HG02610 (cell line): Measurements from ENCODE around the gene ZIC2.
"Not testable (repeated sequence)": the region's sequence is repeated elsewhere in the genome, so short reads cannot be mapped to it uniquely, and the experiment has no call there.

ENCODE experiments used
- ATAC-seq: cut with Tn5 transposase; IDR thresholded peaks from one replicate; pipeline ENCODE4 v1.9.1; 2021; ENCODE audit warnings: mild to moderate bottlenecking, moderate library complexity; ENCODE audit not compliant: unreplicated experiment

Gene ZIC2

GRCh38 chr13:99997702-99998214, 16.2 kb downstream of the ZIC2 start:
- ATAC-seq = no peak

- no peak for ATAC-seq
Measured at GRCh38 chr13:99998261-99998660, 16.7 kb downstream of the ZIC2 start.

GRCh38 chr13:100014621-100015020, 33.0 kb downstream of the ZIC2 start:
- ATAC-seq = no peak

- no peak for ATAC-seq
Measured at GRCh38 chr13:100019780-100020356, 38.3 kb downstream of the ZIC2 start.

GRCh38 chr13:100022798-100023197, 41.2 kb downstream of the ZIC2 start:
- ATAC-seq = no peak

- ATAC-seq = no peak
Measured at GRCh38 chr13:100024023-100024422, 42.4 kb downstream of the ZIC2 start.

GRCh38 chr13:100029933-100030332, 48.3 kb downstream of the ZIC2 start:
- no peak for ATAC-seq

- ATAC-seq = not testable (repeated sequence)
Measured at GRCh38 chr13:100032642-100033041, 51.1 kb downstream of the ZIC2 start.

- no peak for ATAC-seq
Measured at GRCh38 chr13:100035936-100036335, 54.4 kb downstream of the ZIC2 start.
